Upper lobe of left lung (tissue), 6 donors: ENCODE measurements around the gene SLC25A11. TPM values are rescaled to one million over a fixed set of nuclear protein-coding genes. Genes with fewer than 3 reads are reported as not detected.
A peak's percentile ranks its signal among the peaks of the same experiment; 100 is the strongest.

ENCODE experiments used
- ATAC-seq, 2 donors: fragments of 200-7000 bp; cut with Tn5 transposase; one replicate each; pipeline ENCODE4 v1.9.1; 2022; ENCODE audit warnings: mild to moderate bottlenecking in 2 of 2, moderate library complexity in 2 of 2; ENCODE audit not compliant: low FRiP score in 2 of 2
- DNase-seq, 2 donors: peaks; one replicate each; pipeline ENCODE4 v3.0.0-alpha.2; 2019 to 2020
- H3K27ac ChIP-seq, 4 donors: fragments of 200-600 bp; sonication (generic); one replicate each; pipeline ENCODE4 v1.5.1; 2016 to 2019
- H3K27me3 ChIP-seq, 4 donors: fragments of 200-600 bp; sonication (generic); one replicate each; pipeline ENCODE4 v1.5.1; 2017 to 2019
- H3K36me3 ChIP-seq, 4 donors: fragments of 200-600 bp; sonication (generic); one replicate each; pipeline ENCODE4 v1.5.1; 2016 to 2019
- H3K4me1 ChIP-seq, 4 donors: fragments of 200-600 bp; sonication (generic); one replicate each; pipeline ENCODE4 v1.5.1; 2018 to 2019
- H3K4me3 ChIP-seq, 4 donors: fragments of 200-600 bp; sonication (generic); one replicate each; pipeline ENCODE4 v1.5.1; 2017 to 2019; ENCODE audit warnings: mild to moderate bottlenecking in 2 of 4, moderate library complexity in 1 of 4
- H3K9me3 ChIP-seq, 4 donors: fragments of 200-600 bp; sonication (generic); one replicate each; pipeline ENCODE4 v1.5.1; 2018 to 2019
- EP300 ChIP-seq, 4 donors: sonication (generic); formaldehyde crosslinking; IDR thresholded peaks; one replicate each; pipeline ENCODE4 v1.5.1; 2017; ENCODE audit warnings: antibody characterized with exemption in 4 of 4, control low read depth in 2 of 4
- POLR2A ChIP-seq, 4 donors: fragments of 450-650 bp; IDR thresholded peaks; one replicate each; pipeline ENCODE4 v1.5.1; 2016 to 2017; ENCODE audit warnings: antibody characterized with exemption in 4 of 4, mild to moderate bottlenecking in 2 of 4
- POLR2AphosphoS5 ChIP-seq, 2 donors: sonication (generic); formaldehyde crosslinking; IDR thresholded peaks; one replicate each; pipeline ENCODE4 v1.5.1; 2017; ENCODE audit warnings: antibody characterized with exemption in 2 of 2
- WGBS, 2 donors: methylation state at CpG; one replicate each; pipeline ENCODE4 v1.1.5; 2017 to 2018; 5-methylcytosine and 5-hydroxymethylcytosine counted together
- total RNA-seq, 6 donors: library from RNA; depleted of rRNA in 4 of 6; stranded (reverse); fragments of >200 nt in 4 of 6; gene quantifications; one replicate each; pipeline versions ENCODE4 v1.1.0 to v1.2.1, GENCODE V29; 2016 to 2021
- TF ChIP-seq, protein P1 (sequence below), 6 experiments: fragments of 450-650 bp in 4 of 6; fragments of 200-600 bp in 2 of 6; sonication (generic) in 2 of 6; IDR thresholded peaks; one replicate each; pipeline ENCODE4 v1.5.1; 2016 to 2019; ENCODE audit warnings: antibody characterized with exemption in 6 of 6
- donor health status: DM: no; HTN: no; CAD: no; lungs with moderate emphysema.
- donor health status: DM: no; HTN: yes; CAD: no; lungs with severe emphysema.

The SLC25A11 gene
- total RNA-seq, 6 donors from 2014 or later: 37.5 to 69.2 (median 47.9) TPM

DNA sequence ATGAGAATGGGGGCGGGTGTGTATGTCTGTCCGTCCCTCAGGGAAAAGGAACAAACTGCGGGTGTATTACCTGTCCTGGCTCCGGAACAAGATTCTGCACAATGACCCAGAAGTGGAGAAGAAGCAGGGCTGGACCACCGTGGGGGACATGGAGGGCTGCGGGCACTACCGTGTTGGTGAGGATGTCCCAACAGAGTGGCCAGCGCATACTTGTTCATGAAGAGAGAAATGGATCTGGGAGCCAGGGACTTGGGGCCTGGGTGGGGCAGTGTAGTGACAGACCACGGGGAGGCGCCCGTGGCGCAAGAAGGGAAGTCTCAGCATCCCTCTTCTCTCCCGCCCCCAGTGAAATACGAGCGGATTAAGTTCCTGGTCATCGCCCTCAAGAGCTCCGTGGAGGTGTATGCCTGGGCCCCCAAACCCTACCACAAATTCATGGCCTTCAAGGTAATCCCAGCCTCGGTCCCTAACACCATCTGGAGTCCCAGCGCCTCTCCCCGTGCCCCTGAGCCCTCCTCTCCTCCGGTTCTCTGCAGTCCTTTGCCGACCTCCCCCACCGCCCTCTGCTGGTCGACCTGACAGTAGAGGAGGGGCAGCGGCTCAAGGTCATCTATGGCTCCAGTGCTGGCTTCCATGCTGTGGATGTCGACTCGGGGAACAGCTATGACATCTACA is 44.1 kb downstream of the SLC25A11 start:
- Histone ChIP-seq H3K4me1 (peaks cover 0 to 20% (median 15%) of the 10 kb centered on the region in 4 donors), H3K4me3 (no peak overlapping the region), H3K27me3 (peaks cover 0 to 9% (median 0%) of the 10 kb centered on the region in 4 donors), H3K9me3 (no peaks in the 10 kb centered on the region), H3K36me3 (peaks cover 20 to 69% (median 66%) of the 10 kb centered on the region in 4 donors), H3K27ac (no peak overlapping the region)
- no peak for ATAC-seq
- TF ChIP-seq, protein P1, sequence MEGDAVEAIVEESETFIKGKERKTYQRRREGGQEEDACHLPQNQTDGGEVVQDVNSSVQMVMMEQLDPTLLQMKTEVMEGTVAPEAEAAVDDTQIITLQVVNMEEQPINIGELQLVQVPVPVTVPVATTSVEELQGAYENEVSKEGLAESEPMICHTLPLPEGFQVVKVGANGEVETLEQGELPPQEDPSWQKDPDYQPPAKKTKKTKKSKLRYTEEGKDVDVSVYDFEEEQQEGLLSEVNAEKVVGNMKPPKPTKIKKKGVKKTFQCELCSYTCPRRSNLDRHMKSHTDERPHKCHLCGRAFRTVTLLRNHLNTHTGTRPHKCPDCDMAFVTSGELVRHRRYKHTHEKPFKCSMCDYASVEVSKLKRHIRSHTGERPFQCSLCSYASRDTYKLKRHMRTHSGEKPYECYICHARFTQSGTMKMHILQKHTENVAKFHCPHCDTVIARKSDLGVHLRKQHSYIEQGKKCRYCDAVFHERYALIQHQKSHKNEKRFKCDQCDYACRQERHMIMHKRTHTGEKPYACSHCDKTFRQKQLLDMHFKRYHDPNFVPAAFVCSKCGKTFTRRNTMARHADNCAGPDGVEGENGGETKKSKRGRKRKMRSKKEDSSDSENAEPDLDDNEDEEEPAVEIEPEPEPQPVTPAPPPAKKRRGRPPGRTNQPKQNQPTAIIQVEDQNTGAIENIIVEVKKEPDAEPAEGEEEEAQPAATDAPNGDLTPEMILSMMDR (IDR thresholded peaks at IDR 0.05): no peak
- TF ChIP-seq EP300 (IDR thresholded peaks at IDR 0.05) (no peak), POLR2A (IDR thresholded peaks at IDR 0.05) (no peak), POLR2AphosphoS5 (IDR thresholded peaks at IDR 0.05) (no peak)
- DNase-seq: peak in 1 of 2 donors; percentile 58
- WGBS, 2 donors: 77 to 81% methylated on average over 24 to 27 of the region's 27 CpGs

DNA sequence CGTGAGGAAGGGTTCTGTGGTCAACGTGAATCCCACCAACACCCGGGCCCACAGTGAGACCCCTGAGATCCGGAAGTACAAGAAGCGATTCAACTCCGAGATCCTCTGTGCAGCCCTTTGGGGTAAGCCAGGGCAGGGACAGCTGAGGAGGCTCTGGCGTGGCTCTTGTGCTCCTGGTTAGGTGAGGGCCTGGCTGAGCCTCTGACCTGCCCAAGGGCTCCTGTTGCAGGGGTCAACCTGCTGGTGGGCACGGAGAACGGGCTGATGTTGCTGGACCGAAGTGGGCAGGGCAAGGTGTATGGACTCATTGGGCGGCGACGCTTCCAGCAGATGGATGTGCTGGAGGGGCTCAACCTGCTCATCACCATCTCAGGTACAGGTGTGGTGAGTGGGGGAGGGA is 44.7 kb downstream of the SLC25A11 start:
- Histone ChIP-seq H3K4me3 (no peak overlapping the region), H3K36me3 (peaks cover 25 to 76% (median 72%) of the 10 kb centered on the region in 4 donors), H3K27me3 (peaks cover 0 to 5% (median 0%) of the 10 kb centered on the region in 4 donors), H3K9me3 (no peaks in the 10 kb centered on the region), H3K4me1 (peaks cover 0 to 13% (median 8%) of the 10 kb centered on the region in 4 donors), H3K27ac (no peak overlapping the region)
- TF ChIP-seq POLR2AphosphoS5 (IDR thresholded peaks at IDR 0.05) (no peak), POLR2A (IDR thresholded peaks at IDR 0.05) (no peak), EP300 (IDR thresholded peaks at IDR 0.05) (no peak)
- TF ChIP-seq, protein P1 (IDR thresholded peaks at IDR 0.05): no peak
- ATAC-seq (no peak), DNase-seq (peak in 1 of 2 donors; percentile 27)
- WGBS, 2 donors: 97 to 100% methylated on average over 3 to 13 of the region's 13 CpGs

DNA sequence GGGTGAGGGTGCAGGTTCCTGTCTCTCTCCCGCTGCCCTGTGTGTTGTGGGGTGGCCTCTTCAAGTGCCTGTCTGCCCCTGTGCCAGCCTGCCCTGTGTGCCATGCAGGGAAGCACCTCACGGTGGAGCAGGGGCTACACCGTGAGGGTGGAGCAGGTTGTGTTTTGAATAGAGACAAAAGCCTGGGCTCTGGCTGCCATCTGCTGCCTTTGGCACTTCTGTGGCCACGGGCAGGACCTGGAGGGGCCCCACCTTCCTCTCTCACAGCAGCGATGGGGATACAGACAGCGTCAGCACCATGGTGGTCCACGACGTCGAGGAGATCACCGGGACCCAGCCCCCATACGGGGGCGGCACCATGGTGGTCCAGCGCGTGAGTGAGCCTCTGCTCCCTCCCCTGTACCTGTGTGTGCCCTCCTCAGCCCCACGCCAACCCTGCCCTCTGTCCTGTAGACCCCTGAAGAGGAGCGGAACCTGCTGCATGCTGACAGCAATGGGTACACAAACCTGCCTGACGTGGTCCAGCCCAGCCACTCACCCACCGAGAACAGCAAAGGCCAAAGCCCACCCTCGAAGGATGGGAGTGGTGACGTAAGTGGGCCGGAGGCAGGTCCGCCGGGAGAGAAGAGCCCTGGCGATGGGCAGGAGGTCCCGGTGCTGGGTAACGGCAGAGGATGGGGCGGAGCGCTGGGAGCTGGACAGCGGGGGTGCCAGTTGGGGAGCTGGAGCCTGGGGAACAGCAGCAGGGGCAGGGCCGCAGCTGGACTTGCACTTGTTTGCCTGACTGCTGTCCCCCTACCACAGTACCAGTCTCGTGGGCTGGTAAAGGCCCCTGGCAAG is 45.9 kb downstream of the SLC25A11 start:
- peaks cover 26 to 85% (median 81%) of the 10 kb centered on the region in 4 donors for H3K36me3 ChIP-seq
- no peak overlapping the region for H3K27ac ChIP-seq
- no peaks in the 10 kb centered on the region for H3K9me3 ChIP-seq
- WGBS, 2 donors: 91 to 92% methylated on average over 16 to 23 of the region's 31 CpGs
- H3K4me1 ChIP-seq: peaks cover 0 to 5% (median 1%) of the 10 kb centered on the region in 4 donors
- H3K4me3 ChIP-seq: no peak overlapping the region
- ATAC-seq (no peak), DNase-seq (peak in 1 of 2 donors; percentile 73)
- no peaks in the 10 kb centered on the region for H3K27me3 ChIP-seq
- no peak for TF ChIP-seq EP300 (IDR thresholded peaks at IDR 0.05)

DNA sequence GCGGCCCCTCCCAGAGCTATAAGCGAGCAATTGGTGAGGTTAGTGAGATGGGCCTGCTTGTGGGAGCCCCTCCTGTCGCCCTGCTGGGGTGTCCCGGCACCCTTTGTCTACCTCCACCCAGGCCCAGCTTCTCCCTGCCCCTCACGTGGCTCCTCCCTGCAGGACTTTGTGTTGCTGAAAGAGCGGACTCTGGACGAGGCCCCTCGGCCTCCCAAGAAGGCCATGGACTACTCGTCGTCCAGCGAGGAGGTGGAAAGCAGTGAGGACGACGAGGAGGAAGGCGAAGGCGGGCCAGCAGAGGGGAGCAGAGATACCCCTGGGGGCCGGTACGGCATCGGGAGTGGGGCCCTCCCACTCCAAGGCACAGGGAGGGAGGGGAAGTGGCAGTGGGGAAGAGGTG is 46.6 kb downstream of the SLC25A11 start:
- TF ChIP-seq, protein P1 (IDR thresholded peaks at IDR 0.05): no peak
- TF ChIP-seq POLR2AphosphoS5 (IDR thresholded peaks at IDR 0.05) (no peak), EP300 (IDR thresholded peaks at IDR 0.05) (no peak), POLR2A (IDR thresholded peaks at IDR 0.05) (no peak)
- peak in 1 of 2 donors; percentile 57 for DNase-seq
- Histone ChIP-seq H3K4me3 (no peak overlapping the region), H3K36me3 (peaks cover 26 to 88% (median 84%) of the 10 kb centered on the region in 4 donors), H3K4me1 (no peaks in the 10 kb centered on the region), H3K9me3 (no peaks in the 10 kb centered on the region), H3K27ac (no peak overlapping the region), H3K27me3 (no peaks in the 10 kb centered on the region)
- no peak for ATAC-seq
- 91 to 92% methylated on average over 16 to 18 of the region's 18 CpGs for WGBS, 2 donors

DNA sequence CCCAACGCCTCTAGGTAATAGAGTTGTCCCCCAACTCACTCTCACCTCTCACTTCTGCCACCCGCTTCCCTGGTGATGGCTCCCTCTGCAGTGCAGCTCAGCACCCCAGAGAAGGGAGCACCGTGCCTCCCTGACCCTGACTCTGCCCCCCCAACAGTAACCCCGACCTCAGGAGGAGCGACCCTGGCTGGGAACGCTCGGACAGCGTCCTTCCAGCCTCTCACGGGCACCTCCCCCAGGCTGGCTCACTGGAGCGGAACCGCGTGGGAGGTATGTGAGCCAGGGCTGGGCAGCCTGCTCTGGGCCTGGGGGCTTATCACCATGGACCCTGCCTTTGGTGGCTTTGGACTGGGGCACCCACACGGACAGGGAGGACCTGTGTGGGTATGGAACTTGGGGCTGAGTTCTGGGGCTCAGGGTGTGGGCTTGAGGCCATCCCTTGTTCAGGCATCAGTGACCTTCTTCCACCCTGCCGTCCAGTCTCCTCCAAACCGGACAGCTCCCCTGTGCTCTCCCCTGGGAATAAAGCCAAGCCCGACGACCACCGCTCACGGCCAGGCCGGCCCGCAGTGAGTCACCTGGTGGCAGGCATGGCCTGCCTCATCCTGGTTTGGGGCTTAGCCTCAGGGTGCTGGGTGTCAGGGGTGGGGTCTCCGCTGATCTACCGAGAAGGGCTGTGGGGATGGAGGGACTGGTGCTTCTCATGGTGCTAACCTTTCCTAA is 47.2 kb downstream of the SLC25A11 start:
- H3K27me3 ChIP-seq: no peaks in the 10 kb centered on the region
- WGBS, 2 donors: 89 to 91% methylated on average over 13 to 21 of the region's 23 CpGs
- peaks cover 26 to 94% (median 89%) of the 10 kb centered on the region in 4 donors for H3K36me3 ChIP-seq
- H3K4me3 ChIP-seq: no peak overlapping the region
- H3K4me1 ChIP-seq: no peaks in the 10 kb centered on the region
- no peak overlapping the region for H3K27ac ChIP-seq
- DNase-seq (peak in 1 of 2 donors; percentile 64), ATAC-seq (no peak)
- no peaks in the 10 kb centered on the region for H3K9me3 ChIP-seq
- TF ChIP-seq POLR2A (IDR thresholded peaks at IDR 0.05) (no peak), POLR2AphosphoS5 (IDR thresholded peaks at IDR 0.05) (no peak), EP300 (IDR thresholded peaks at IDR 0.05) (no peak)
- TF ChIP-seq, protein P1 (IDR thresholded peaks at IDR 0.05): no peak
